ENCODE results near the gene MICAL2. TPM values are rescaled to one million over a fixed set of nuclear protein-coding genes. Genes with fewer than 3 reads are reported as not detected.

The MICAL2 gene
- total and polyA plus RNA-seq, 2 of the 8 experiments (the other 6 are each of a cell fraction or from before 2014, with no cell fraction given) = 1.3 to 4.1 TPM

DNA sequence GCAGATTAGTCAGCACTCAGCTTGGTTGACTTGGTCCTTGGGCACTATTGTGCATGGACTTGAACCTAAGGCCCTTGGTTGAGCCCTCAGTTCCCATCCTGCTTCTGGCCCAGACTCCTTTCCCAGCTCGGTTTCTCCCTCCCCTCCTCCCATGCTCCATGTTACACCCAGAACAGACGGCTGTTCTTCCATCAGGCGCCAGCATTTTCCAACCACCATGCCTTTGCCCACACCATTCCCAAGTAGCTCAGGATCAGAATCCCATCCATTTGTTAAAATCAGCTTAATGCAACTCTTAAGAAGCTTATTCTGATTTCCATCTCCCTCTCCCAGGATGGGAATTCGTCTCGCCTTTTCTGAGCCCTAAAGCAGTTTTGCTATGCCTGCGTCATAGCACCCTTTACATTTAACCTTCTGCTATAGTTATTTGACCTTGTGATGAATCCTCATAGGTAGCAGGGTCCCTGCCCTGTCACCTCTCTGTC lies 110.7 kb downstream of the MICAL2 start (continued):
- no peak for TF ChIP-seq SUZ12 (IDR thresholded peaks at IDR 0.05; ENCODE audit: low read length)

Measured in H1 (cell line).